HepG2 (cell line): ENCODE data around the gene PNMA8C. TPM values are rescaled to one million over a fixed set of nuclear protein-coding genes. Genes with fewer than 3 reads are reported as not detected.

Source experiments
- ATAC-seq: fragments of 200-7000 bp; cut with Tn5 transposase; 3 replicates; pipeline ENCODE4 v1.9.1; 2020; ENCODE audit warnings: mild to moderate bottlenecking, moderate library complexity
- BruUV-seq: library from RNA; stranded (reverse); fragments of 400-500 nt; replicated peaks from 2 replicates; lab custom pipeline; 2021; lab: Mats Ljungman, UMichigan
- CTCF ChIA-PET: fragments of 300-600 bp; formaldehyde crosslinking; extraction: SDS; loops from one replicate; lab custom pipeline; 2021; ENCODE audit warnings: low total read pairs, inconsistent platforms, low intra/inter-chr PET ratio; lab: Yijun Ruan, JAX
- POLR2A ChIA-PET: fragments of 350-600 bp; sonication (Branson Sonifier 250); formaldehyde crosslinking; loops from one replicate; lab custom pipeline; 2020; ENCODE audit warnings: antibody characterized with exemption, inconsistent platforms; lab: Yijun Ruan, JAX
- DNase-seq: peaks from one replicate; pipeline ENCODE4 v3.0.0-alpha.2; 2015; ENCODE audit warnings: low spot score
- FAIRE-seq: peaks from 3 replicates; lab custom pipeline; 2011; peaks lifted over from hg19 to GRCh38; lab: Jason Lieb, UNC
- H2AFZ ChIP-seq: one replicate; pipeline ENCODE4 v1.6.1; 2011; ENCODE audit warnings: low read length, inconsistent platforms
- H3K27ac ChIP-seq: fragments of 300-600 bp; 3 replicates; pipeline ENCODE4 v1.8.0; 2011; ENCODE audit warnings: mixed run types, mild to moderate bottlenecking, mixed read lengths, low read length, inconsistent platforms; ENCODE audit not compliant: insufficient read depth; ENCODE audit errors: extremely low read length
- H3K27me3 ChIP-seq, 2 experiments: fragments of 200-600 bp in 1 of 2; 2 replicates in 1 of 2; 3 replicates in 1 of 2; pipeline versions ENCODE4 v1.6.0 to v1.8.0; 2011; ENCODE audit warnings: low read length in 2 of 2, mild to moderate bottlenecking in 2 of 2, moderate library complexity in 2 of 2, inconsistent platforms in 1 of 2; ENCODE audit not compliant: insufficient read depth in 2 of 2, control insufficient read depth in 1 of 2
- H3K36me3 ChIP-seq, 2 experiments: fragments of 200-600 bp in 1 of 2; replicated peaks in 1 of 2; 2 replicates in 1 of 2; 3 replicates in 1 of 2; pipeline versions ENCODE4 v1.5.1 to v1.8.0; 2011; ENCODE audit warnings: low read length in 2 of 2, inconsistent platforms in 1 of 2; ENCODE audit not compliant: insufficient read depth in 2 of 2, control insufficient read depth in 1 of 2
- H3K4me1 ChIP-seq: 2 replicates; pipeline ENCODE4 v1.5.1; 2012; ENCODE audit warnings: low read length, inconsistent platforms; ENCODE audit not compliant: insufficient read depth
- H3K4me2 ChIP-seq: 2 replicates; pipeline ENCODE4 v1.6.0; 2011; ENCODE audit warnings: low read depth, low read length, inconsistent platforms
- H3K4me3 ChIP-seq, 3 experiments: fragments of 200-600 bp in 1 of 3; sonication (generic), shearing (Covaris generic) in 1 of 3; replicated peaks in 1 of 3; 2 replicates each; pipeline ENCODE4 v1.5.1; 2011 to 2016; ENCODE audit warnings: low read length in 3 of 3, inconsistent platforms in 2 of 3, low read depth in 2 of 3, mild to moderate bottlenecking in 2 of 3, control low read depth in 1 of 3, mixed read lengths in 1 of 3; ENCODE audit not compliant: insufficient read depth in 1 of 3
- H3K79me2 ChIP-seq: one replicate; pipeline ENCODE4 v1.6.1; 2011; ENCODE audit warnings: low read length, inconsistent platforms; ENCODE audit not compliant: insufficient read depth
- H3K9ac ChIP-seq: 2 replicates; pipeline ENCODE4 v1.6.0; 2011; ENCODE audit warnings: mild to moderate bottlenecking, low read depth, low read length, inconsistent platforms; ENCODE audit not compliant: insufficient read depth
- H3K9me3 ChIP-seq: 2 replicates; pipeline ENCODE4 v1.5.1; 2012; ENCODE audit warnings: mild to moderate bottlenecking, low read length
- H4K20me1 ChIP-seq: 2 replicates; pipeline ENCODE4 v1.6.0; 2011; ENCODE audit warnings: inconsistent platforms, mild to moderate bottlenecking, low read length, moderate library complexity; ENCODE audit not compliant: insufficient read depth
- HOXA7 ChIP-seq: sonication (generic); formaldehyde crosslinking; IDR thresholded peaks from 2 replicates; pipeline ENCODE4 v1.8.1; 2022; ENCODE audit warnings: mild to moderate bottlenecking, missing genetic modification reagents, moderate library complexity
- JUND ChIP-seq: sonication (generic); formaldehyde crosslinking; IDR thresholded peaks from 2 replicates; pipeline ENCODE4 v1.8.0; 2022; ENCODE audit warnings: mild to moderate bottlenecking, missing genetic modification reagents
- REST ChIP-seq, 2 experiments: IDR thresholded peaks; 2 replicates each; pipeline ENCODE4 v1.6.1; 2011 to 2012; ENCODE audit warnings: low read length in 2 of 2, borderline replicate concordance in 1 of 2, low read depth in 1 of 2, mild to moderate bottlenecking in 1 of 2, moderate library complexity in 1 of 2
- ZFP82 ChIP-seq: sonication (generic); formaldehyde crosslinking; IDR thresholded peaks from 2 replicates; pipeline ENCODE4 v1.5.1; 2020; ENCODE audit warnings: mild to moderate bottlenecking, missing genetic modification reagents, borderline replicate concordance
- ZNF253 ChIP-seq: sonication (generic); formaldehyde crosslinking; IDR thresholded peaks from 2 replicates; pipeline ENCODE4 v1.8.0; 2022; ENCODE audit warnings: mild to moderate bottlenecking, missing genetic modification reagents, borderline replicate concordance
- WGBS: methylation state at CpG from one replicate; pipeline ENCODE4 v1.1.6; 2017; ENCODE audit warnings: low lambda C conversion rate; 5-methylcytosine and 5-hydroxymethylcytosine counted together
- in situ Hi-C: cut with HindIII; loops from 2 replicates; pipeline ENCODE4 v1.10.0; 2017; ENCODE audit warnings: low pct_unique_long_range_greater_than_20kb; ENCODE audit not compliant: extremely low pct_ligation_motif_present
- intact Hi-C: fragments of 100-400 bp; cut with micrococcal nuclease; formaldehyde crosslinking; loops from one replicate; pipeline ENCODE4 v1.10.0; 2022; ENCODE audit not compliant: unreplicated experiment
- polyA plus RNA-seq, 8 experiments: library from polyadenylated mRNA; depleted of rRNA in 3 of 8; stranded (reverse) in 7 of 8; unstranded in 1 of 8; fragments of >200 nt; fragmentation: Illumina TruSeq in 4 of 8; extraction: Trizol in 4 of 8; gene quantifications; 2 replicates each; pipeline versions ENCODE4 v1.2.1 to v1.2.3, GENCODE V29; 2011 to 2016; ENCODE audit warnings: low read depth in 4 of 8, missing spikeins in 1 of 8, mixed read lengths in 1 of 8; ENCODE audit not compliant: insufficient read depth in 1 of 8
- total RNA-seq, 5 experiments: library from RNA; depleted of rRNA; stranded (reverse); fragments of >200 nt; fragmentation: Illumina TruSeq; extraction: Trizol; gene quantifications; 2 replicates each; pipeline ENCODE4 v1.2.3, GENCODE V29; 2016; ENCODE audit warnings: low read depth in 1 of 5

Gene PNMA8C
- total and polyA plus RNA-seq, 2 of the 13 experiments (the other 11 are each of a cell fraction or from before 2014, with no cell fraction given): not detected

- Histone ChIP-seq H3K27me3 (no peaks in the 10 kb centered on the region), H4K20me1 (no peaks in the 10 kb centered on the region), H3K9ac (no peak overlapping the region), H2AFZ (no peak overlapping the region), H3K27ac (no peak overlapping the region), H3K79me2 (no peaks in the 10 kb centered on the region), H3K4me2 (no peak overlapping the region), H3K4me3 (no peak overlapping the region), H3K9me3 (no peaks in the 10 kb centered on the region), H3K4me1 (no peaks in the 10 kb centered on the region), H3K36me3 (no peaks in the 10 kb centered on the region)
- BruUV-seq: no TSS peak
- WGBS: 11% methylated on average over 4 of the region's 4 CpGs
- intact Hi-C loops: no loop called here
- ATAC-seq (no peak), FAIRE-seq (no peak), DNase-seq (no peak)
- in situ Hi-C loops: no loop called here
- CTCF ChIA-PET: no interaction called here
- no peak for TF ChIP-seq JUND (CRISPR knock-in tag)
- TF ChIP-seq ZFP82 (CRISPR knock-in tag): no peak
- TF ChIP-seq ZNF253 (CRISPR knock-in tag): no peak
- no peak for TF ChIP-seq REST (IDR thresholded peaks at IDR 0.05; ENCODE audit: borderline replicate concordance in 1 of 2, low read depth in 1 of 2, low read length in 2 of 2)
- no peak for TF ChIP-seq HOXA7 (CRISPR knock-in tag)
- POLR2A ChIA-PET: no interaction called here
Observed at GRCh38 chr19:46452186-46452585, 23.4 kb upstream of the PNMA8C start.
